Measurements from ENCODE around the gene SIX1. TPM values are rescaled to one million over a fixed set of nuclear protein-coding genes. Genes with fewer than 3 reads are reported as not detected.

The SIX1 gene
- total and polyA plus RNA-seq, 2 of the 4 experiments (the other 2 are of a cell fraction) = 7.7 to 15.0 TPM

DNA sequence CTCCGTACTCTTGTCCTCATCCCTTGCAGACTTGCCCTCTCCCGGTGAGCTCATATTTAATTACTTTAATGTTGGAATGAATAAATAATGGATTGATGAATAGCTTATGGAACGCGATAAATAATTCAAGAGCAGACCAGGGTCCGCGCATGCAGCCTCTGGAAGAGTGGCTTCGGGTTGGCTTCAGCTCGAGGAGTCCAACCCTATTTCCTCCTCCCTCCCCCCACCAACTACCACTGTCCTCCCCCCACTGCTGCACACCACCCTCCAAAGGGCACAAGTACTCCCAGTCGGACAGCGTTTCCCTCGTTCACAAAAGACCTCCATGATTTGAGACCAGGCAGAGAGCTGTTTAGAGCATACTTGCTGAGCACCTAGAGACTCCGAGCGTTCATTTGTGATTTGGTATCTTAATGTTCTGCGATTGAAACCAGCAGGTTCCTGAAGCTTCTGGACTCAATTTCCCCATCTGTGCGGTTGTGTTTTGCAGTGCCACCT, 647 bp upstream of the SIX1 start:
- peak overlapping the region; percentile 42; the same call in 1 of the 3 replicates for H2BK15ac ChIP-seq (ENCODE audit: low read depth, low read length)
- H2AK9ac ChIP-seq (replicated peaks; ENCODE audit: low read depth, low read length, poor library complexity) = peak overlapping the region; percentile 58
- no peaks in the 10 kb centered on the region for H3K9me3 ChIP-seq (ENCODE audit: control insufficient read depth, insufficient read depth, low read length)
- peaks cover 31% of the 10 kb centered on the region for H4K20me1 ChIP-seq (ENCODE audit: insufficient read depth, low read length)
- DNase-seq (peak; percentile 60), ATAC-seq (ENCODE audit: low read depth) (peak; percentile 16)
- dilution Hi-C loops (cut with HindIII; ENCODE audit: low sequenced_read_pairs, unreplicated experiment) = loop anchor here (25.0 kb wide), 1 partner anchor 387 kb away; no protein-coding TSS in a partner anchor
- no peaks in the 10 kb centered on the region; the same call in 1 of the 2 replicates for H3K27me3 ChIP-seq (ENCODE audit: control insufficient read depth, insufficient read depth, low read length)
- H3K79me1 ChIP-seq (ENCODE audit: low read depth in 1 of 2, low read length in 2 of 2) = peaks cover 0 to 21% of the 10 kb centered on the region in 2 experiments; a peak in 1 of 4 replicates
- H3K4me3 ChIP-seq (ENCODE audit: insufficient read depth, low read depth, low read length) = peak overlapping the region; percentile 74
- H3K56ac ChIP-seq (ENCODE audit: extremely low read depth, insufficient read depth, low read length) = peak overlapping the region; percentile 78
- no peak for TF ChIP-seq CEBPB (IDR thresholded peaks at IDR 0.05; ENCODE audit: low read depth, low read length)
- 0 out of 2 replicates have a peak, but pooled peaks have one; percentile 22 for TF ChIP-seq MAZ (IDR thresholded peaks at IDR 0.05; ENCODE audit: borderline replicate concordance, low read depth, low read length)
- no TSS peak for BruUV-seq (replicated peaks)
- ChIA-PET POLR2A (ENCODE audit: unreplicated experiment) (interaction anchor here (1.0 kb wide), 2 partner anchors 454 to 604 kb away, joined by 3 to 6 read pairs; no protein-coding TSS in a partner anchor), CTCF (interaction anchor here (0.7 kb wide), 1 partner anchor 25 kb away, joined by 3 read pairs; no protein-coding TSS in a partner anchor)
- peak overlapping the region; percentile 46 for H3K27ac ChIP-seq (ENCODE audit: insufficient read depth, low read length)
- H3K14ac ChIP-seq (replicated peaks; ENCODE audit: low read depth, low read length) = peak overlapping the region; percentile 72
- intact Hi-C loops (cut with micrococcal nuclease) = loop anchor here (2.0 to 5.0 kb wide), 6 partner anchors 71 to 602 kb away; partner anchors contain the start of genes SLC38A6 and TRMT5
- H2BK20ac ChIP-seq (ENCODE audit: low read depth, low read length) = peak overlapping the region; percentile 44; the same call in 1 of the 2 replicates
- peak overlapping the region; percentile 5; the same call in 1 of the 2 replicates for H2AK5ac ChIP-seq (ENCODE audit: low read depth, low read length)
- H2AFZ ChIP-seq (replicated peaks; ENCODE audit: low read length, poor library complexity) = peak overlapping the region; percentile 71
- H3K4me2 ChIP-seq (ENCODE audit: low read depth, low read length) = peak overlapping the region; percentile 85
- H4K8ac ChIP-seq (ENCODE audit: low read depth in 2 of 2, low read length in 2 of 2) = peak overlapping the region; percentile 33 to 55; a peak in 3 of 4 replicates
- H3K36me3 ChIP-seq (ENCODE audit: control insufficient read depth, insufficient read depth, low read length) = peaks cover 10% of the 10 kb centered on the region; the same call in 1 of the 2 replicates
- H4K5ac ChIP-seq (ENCODE audit: low read depth, low read length) = peak overlapping the region; percentile 21
- WGBS, 2 experiments (ENCODE audit: extremely low coverage in 2 of 2, insufficient read length in 1 of 2) = 0% methylated on average over 2 of the region's 15 CpGs; no CpG with 5 or more reads in 1 of the 2 experiments
- 0 out of 2 replicates have a peak, but pooled peaks cover 2% of the 10 kb centered on the region for H3K9me1 ChIP-seq (ENCODE audit: insufficient read depth, low read length)
- H2BK120ac ChIP-seq (ENCODE audit: low read depth, low read length) = peak overlapping the region; percentile 61
- peak overlapping the region; percentile 13 for H3K4ac ChIP-seq (ENCODE audit: low read depth, low read length)
- peak overlapping the region; percentile 59 for H3K9ac ChIP-seq (ENCODE audit: low read depth, low read length)
- peak overlapping the region; percentile 8 for H3K18ac ChIP-seq (ENCODE audit: low read depth, low read length)
- peak overlapping the region; percentile 14 for H2BK5ac ChIP-seq (ENCODE audit: low read depth, low read length, poor library complexity, severe bottlenecking)
- H3K23ac ChIP-seq (ENCODE audit: low read depth, low read length) = peak overlapping the region; percentile 85
- peak overlapping the region; percentile 43 for H4K91ac ChIP-seq (ENCODE audit: insufficient read depth, low read depth, low read length)
- in situ Hi-C loops (cut with MboI; ENCODE audit: low sequenced_read_pairs) = loop anchor here (25.0 kb wide), 2 partner anchors 337 to 912 kb away; partner anchors contain the start of genes SLC38A6 and TRMT5
- peaks cover 10% of the 10 kb centered on the region for H3K4me1 ChIP-seq (ENCODE audit: control insufficient read depth, insufficient read depth, low read length)
